ENCODE data around the gene PCAT6. TPM values are rescaled to one million over a fixed set of nuclear protein-coding genes. Genes with fewer than 3 reads are reported as not detected.

The PCAT6 gene
- polyA plus RNA-seq, 3 donors, result 1.3 to 1.8 (median 1.8) TPM

Other genes starting within 250 kb of the PCAT6 start
- gene SYT2, start 100.5 kb upstream of the PCAT6 start, polyA plus RNA-seq, result under 1 TPM; 0.01 to 0.11 (median 0.01) TPM
- gene KDM5B, start 2.5 kb upstream of the PCAT6 start, polyA plus RNA-seq, result 10 to 100 TPM in 1 of 3 donors, 1 to 10 TPM in 2; 7.4 to 10.7 (median 8.0) TPM
- 1 to 10 TPM; 3.0 to 8.1 (median 4.2) TPM for gene RABIF, start 78.2 kb downstream of the PCAT6 start, polyA plus RNA-seq
- gene KLHL12, start 116.3 kb downstream of the PCAT6 start, polyA plus RNA-seq, result 10 to 100 TPM in 2 of 3 donors, 1 to 10 TPM in 1; 9.5 to 19.3 (median 10.5) TPM
- 10 to 100 TPM; 49.7 to 83.5 (median 68.8) TPM for gene ADIPOR1, start 147.4 kb downstream of the PCAT6 start, polyA plus RNA-seq
- gene CYB5R1, start 156.3 kb downstream of the PCAT6 start, polyA plus RNA-seq, result 10 to 100 TPM; 26.7 to 54.3 (median 37.4) TPM
- gene TMEM183A, start 196.4 kb downstream of the PCAT6 start, polyA plus RNA-seq, result 10 to 100 TPM; 35.1 to 40.9 (median 40.8) TPM
- under 1 TPM; 0.10 to 0.79 (median 0.12) TPM for gene PPFIA4, start 215.5 kb downstream of the PCAT6 start, polyA plus RNA-seq

All from adipose tissue (tissue), 3 donors.